Esophagus muscularis mucosa (tissue), 4 donors: ENCODE results near the gene MTMR2. TPM values are rescaled to one million over a fixed set of nuclear protein-coding genes. Genes with fewer than 3 reads are reported as not detected.

Source experiments
- DNase-seq: peaks from one replicate; pipeline ENCODE4 v3.0.0-alpha.2; 2017; ENCODE audit errors: extremely low spot score
- H3K27ac ChIP-seq, 4 donors: fragments of 200-600 bp; sonication (generic); replicated peaks in 1 of 4; 1 replicate in 3 of 4; 2 replicates in 1 of 4; pipeline ENCODE4 v1.5.1; 2016 to 2019; ENCODE audit warnings: mild to moderate bottlenecking in 1 of 4
- H3K27me3 ChIP-seq, 4 donors: fragments of 200-600 bp; sonication (generic); one replicate each; pipeline versions ENCODE4 v1.5.1 to v1.6.0; 2016 to 2019
- H3K36me3 ChIP-seq, 4 donors: fragments of 200-600 bp; sonication (generic); one replicate each; pipeline ENCODE4 v1.5.1; 2016 to 2019
- H3K4me1 ChIP-seq, 4 donors: fragments of 200-600 bp; sonication (generic); one replicate each; pipeline ENCODE4 v1.5.1; 2016 to 2019
- H3K4me3 ChIP-seq, 4 donors: fragments of 200-600 bp; sonication (generic); 1 replicate in 2 of 4; 2 replicates in 2 of 4; pipeline ENCODE4 v1.5.1; 2016 to 2019; ENCODE audit warnings: mild to moderate bottlenecking in 4 of 4, moderate library complexity in 1 of 4
- H3K9me3 ChIP-seq, 4 donors: fragments of 200-600 bp; sonication (generic); 1 replicate in 3 of 4; 2 replicates in 1 of 4; pipeline ENCODE4 v1.5.1; 2016 to 2019
- CTCF ChIP-seq, 3 experiments: fragments of 200-600 bp in 2 of 3; fragments of 450-650 bp in 1 of 3; sonication (generic) in 2 of 3; IDR thresholded peaks; one replicate each; pipeline ENCODE4 v1.5.1; 2017 to 2019; ENCODE audit warnings: antibody characterized with exemption in 3 of 3, mild to moderate bottlenecking in 2 of 3, moderate library complexity in 1 of 3
- EP300 ChIP-seq: sonication (generic); formaldehyde crosslinking; IDR thresholded peaks from one replicate; pipeline ENCODE4 v1.6.1; 2017; ENCODE audit warnings: antibody characterized with exemption
- POLR2A ChIP-seq: fragments of 450-650 bp; IDR thresholded peaks from one replicate; pipeline ENCODE4 v1.6.1; 2017; ENCODE audit warnings: antibody characterized with exemption, moderate library complexity, mild to moderate bottlenecking, low read depth
- POLR2AphosphoS5 ChIP-seq, 2 donors: sonication (generic); formaldehyde crosslinking; IDR thresholded peaks; one replicate each; pipeline ENCODE4 v1.6.1; 2017; ENCODE audit warnings: antibody characterized with exemption in 2 of 2
- WGBS: methylation state at CpG from one replicate; pipeline ENCODE4 v1.1.5; 2018; 5-methylcytosine and 5-hydroxymethylcytosine counted together
- intact Hi-C: fragments of 100-400 bp; cut with DNase I; formaldehyde crosslinking; loops from one replicate; pipeline ENCODE4 v1.15.1; 2023
- total RNA-seq, 4 donors: library from RNA; depleted of rRNA; stranded (reverse); fragments of >200 nt; gene quantifications; one replicate each; pipeline versions ENCODE4 v1.1.0 to v1.2.1, GENCODE V29; 2016

The MTMR2 gene
- total RNA-seq, 4 donors from 2014 or later = 25.8 to 29.6 (median 27.9) TPM

- Histone ChIP-seq H3K27me3 (no peaks in the 10 kb centered on the region), H3K4me3 (no peak overlapping the region), H3K36me3 (peaks cover 8 to 57% (median 24%) of the 10 kb centered on the region in 4 donors), H3K4me1 (no peaks in the 10 kb centered on the region), H3K27ac (no peak overlapping the region), H3K9me3 (no peaks in the 10 kb centered on the region)
- TF ChIP-seq POLR2AphosphoS5 (IDR thresholded peaks at IDR 0.05) = no peak
- no peak for TF ChIP-seq EP300
- no peak for TF ChIP-seq POLR2A
- no peak for TF ChIP-seq CTCF (IDR thresholded peaks at IDR 0.05)
- 93% methylated on average over 1 of the region's 1 CpG for WGBS
- DNase-seq = no peak
- intact Hi-C loops = no loop called here
These were observed 121.1 kb downstream of the MTMR2 start for GRCh38 chr11:95802806-95803205.

GRCh38 chr11:95800438-95800837 lies 123.5 kb downstream of the MTMR2 start:
- no peaks in the 10 kb centered on the region for H3K4me1 ChIP-seq
- intact Hi-C loops = no loop called here
- no peaks in the 10 kb centered on the region for H3K27me3 ChIP-seq
- H3K9me3 ChIP-seq = no peaks in the 10 kb centered on the region
- H3K27ac ChIP-seq = no peak overlapping the region
- no peak for TF ChIP-seq CTCF (IDR thresholded peaks at IDR 0.05)
- TF ChIP-seq EP300 = no peak
- TF ChIP-seq POLR2AphosphoS5 (IDR thresholded peaks at IDR 0.05) = no peak
- no peak for TF ChIP-seq POLR2A
- WGBS = 95% methylated on average over 12 of the region's 12 CpGs
- DNase-seq = no peak
- H3K4me3 ChIP-seq = no peak overlapping the region
- H3K36me3 ChIP-seq = peaks cover 5 to 44% (median 19%) of the 10 kb centered on the region in 4 donors

- Histone ChIP-seq H3K4me1 (no peaks in the 10 kb centered on the region), H3K4me3 (no peak overlapping the region), H3K36me3 (peaks cover 5 to 44% (median 19%) of the 10 kb centered on the region in 4 donors), H3K27ac (no peak overlapping the region), H3K27me3 (no peaks in the 10 kb centered on the region), H3K9me3 (no peaks in the 10 kb centered on the region)
- WGBS = 85% methylated on average over 1 of the region's 1 CpG
- intact Hi-C loops = loop anchor here (10.0 kb wide), 1 partner anchor 825 kb away; the partner anchor contains the start of genes CWC15 and KDM4D
- DNase-seq = no peak
- TF ChIP-seq EP300 = no peak
- TF ChIP-seq POLR2AphosphoS5 (IDR thresholded peaks at IDR 0.05) = no peak
- no peak for TF ChIP-seq CTCF (IDR thresholded peaks at IDR 0.05)
- TF ChIP-seq POLR2A = no peak
These were observed 124.4 kb downstream of the MTMR2 start for GRCh38 chr11:95799546-95799945.

- WGBS = 79% methylated on average over 4 of the region's 4 CpGs
- Histone ChIP-seq H3K27me3 (no peaks in the 10 kb centered on the region), H3K4me1 (peaks cover 9 to 13% (median 11%) of the 10 kb centered on the region in 4 donors), H3K27ac (no peak overlapping the region), H3K4me3 (no peak overlapping the region), H3K36me3 (peaks cover 5 to 21% (median 17%) of the 10 kb centered on the region in 4 donors), H3K9me3 (no peaks in the 10 kb centered on the region)
- DNase-seq = no peak
- intact Hi-C loops = loop anchor here (10.0 kb wide), 1 partner anchor 822 kb away; the partner anchor contains the start of genes CWC15 and KDM4D
- no peak for TF ChIP-seq EP300
- no peak for TF ChIP-seq POLR2A
- no peak for TF ChIP-seq POLR2AphosphoS5 (IDR thresholded peaks at IDR 0.05)
These were observed 127.4 kb downstream of the MTMR2 start for GRCh38 chr11:95796501-95796900.

- Histone ChIP-seq H3K36me3 (peaks cover 5 to 17% (median 15%) of the 10 kb centered on the region in 4 donors), H3K27me3 (no peaks in the 10 kb centered on the region), H3K9me3 (no peaks in the 10 kb centered on the region), H3K4me3 (no peak overlapping the region), H3K27ac (no peak overlapping the region), H3K4me1 (peaks cover 14 to 19% (median 16%) of the 10 kb centered on the region in 4 donors)
- intact Hi-C loops = loop anchor here (10.0 kb wide), 1 partner anchor 821 kb away; the partner anchor contains the start of genes CWC15 and KDM4D
- no peak for TF ChIP-seq POLR2A
- no peak for TF ChIP-seq EP300
- no peak for TF ChIP-seq CTCF (IDR thresholded peaks at IDR 0.05)
- no peak for TF ChIP-seq POLR2AphosphoS5 (IDR thresholded peaks at IDR 0.05)
- no peak for DNase-seq
- WGBS = 93% methylated on average over 3 of the region's 3 CpGs
These were observed 128.1 kb downstream of the MTMR2 start for GRCh38 chr11:95795627-95796295.
